Right lobe of liver (tissue), 4 donors: ENCODE results near the gene ST6GALNAC6.

Source experiments
- CTCF ChIP-seq, 4 donors: fragments of 200-600 bp in 3 of 4; fragments of 450-650 bp in 1 of 4; IDR thresholded peaks; one replicate each; pipeline versions ENCODE4 v1.5.1 to v1.8.0; 2016 to 2022; ENCODE audit warnings: antibody characterized with exemption in 4 of 4, mild to moderate bottlenecking in 2 of 4
- POLR2A ChIP-seq: fragments of 450-650 bp; IDR thresholded peaks from one replicate; pipeline ENCODE4 v1.6.1; 2017; ENCODE audit warnings: antibody characterized with exemption, mild to moderate bottlenecking
- donor health status: DM: no; HTN: no; CAD: no.
- donor health status: DM: no; HTN: no; CAD: no.
- donor health status: DM: no; HTN: yes; CAD: no.

- TF ChIP-seq POLR2A (no peak), CTCF (IDR thresholded peaks at IDR 0.05) (no peak)
Observed at GRCh38 chr9:127943011-127943662, 43.7 kb upstream of the ST6GALNAC6 start.
